ENCODE data around the gene GNAI1. TPM values are rescaled to one million over a fixed set of nuclear protein-coding genes. Genes with fewer than 3 reads are reported as not detected.

Gene GNAI1
- total RNA-seq, 1 donor, result 25.8 TPM

GRCh38 chr7:80213814-80214213 lies 79.2 kb downstream of the GNAI1 start:
- no peak overlapping the region for H3K4me3 ChIP-seq (ENCODE audit: low read depth, low read length)
- TF ChIP-seq CTCF (IDR thresholded peaks at IDR 0.05; ENCODE audit: insufficient read depth, low read length), result no peak
- DNase-seq (ENCODE audit: low read depth), result no peak

GRCh38 chr7:80215734-80216133 lies 81.1 kb downstream of the GNAI1 start:
- no peak overlapping the region for H3K4me3 ChIP-seq (ENCODE audit: low read depth, low read length)
- no peak for TF ChIP-seq CTCF (IDR thresholded peaks at IDR 0.05; ENCODE audit: insufficient read depth, low read length)
- no peak for DNase-seq (ENCODE audit: low read depth)

GRCh38 chr7:80216996-80217842 lies 82.6 kb downstream of the GNAI1 start:
- no peak overlapping the region for H3K4me3 ChIP-seq (ENCODE audit: low read depth, low read length)
- TF ChIP-seq CTCF (IDR thresholded peaks at IDR 0.05; ENCODE audit: insufficient read depth, low read length), result no peak
- no peak for DNase-seq (ENCODE audit: low read depth)

- peak; percentile 76 for DNase-seq (ENCODE audit: low read depth)
- H3K4me3 ChIP-seq (ENCODE audit: low read depth, low read length), result no peak overlapping the region
- no peak for TF ChIP-seq CTCF (IDR thresholded peaks at IDR 0.05; ENCODE audit: insufficient read depth, low read length)
Observed at GRCh38 chr7:80218723-80219122, 84.1 kb downstream of the GNAI1 start.

GRCh38 chr7:80220022-80220634 lies 85.5 kb downstream of the GNAI1 start:
- no peak for TF ChIP-seq CTCF (IDR thresholded peaks at IDR 0.05; ENCODE audit: insufficient read depth, low read length)
- no peak overlapping the region for H3K4me3 ChIP-seq (ENCODE audit: low read depth, low read length)
- DNase-seq (ENCODE audit: low read depth), result no peak

GRCh38 chr7:80224415-80224814 lies 89.8 kb downstream of the GNAI1 start:
- DNase-seq (ENCODE audit: low read depth), result no peak
- H3K4me3 ChIP-seq (ENCODE audit: low read depth, low read length), result no peak overlapping the region
- no peak for TF ChIP-seq CTCF (IDR thresholded peaks at IDR 0.05; ENCODE audit: insufficient read depth, low read length)

Data from fibroblast of the aortic adventitia (primary cell).